ENCODE results near the gene RAPSN. TPM values are rescaled to one million over a fixed set of nuclear protein-coding genes. Genes with fewer than 3 reads are reported as not detected.
A peak's percentile ranks its signal among the peaks of the same experiment; 100 is the strongest.

RAPSN gene
- total RNA-seq, 2 donors from 2014 or later, result not detected

DNA sequence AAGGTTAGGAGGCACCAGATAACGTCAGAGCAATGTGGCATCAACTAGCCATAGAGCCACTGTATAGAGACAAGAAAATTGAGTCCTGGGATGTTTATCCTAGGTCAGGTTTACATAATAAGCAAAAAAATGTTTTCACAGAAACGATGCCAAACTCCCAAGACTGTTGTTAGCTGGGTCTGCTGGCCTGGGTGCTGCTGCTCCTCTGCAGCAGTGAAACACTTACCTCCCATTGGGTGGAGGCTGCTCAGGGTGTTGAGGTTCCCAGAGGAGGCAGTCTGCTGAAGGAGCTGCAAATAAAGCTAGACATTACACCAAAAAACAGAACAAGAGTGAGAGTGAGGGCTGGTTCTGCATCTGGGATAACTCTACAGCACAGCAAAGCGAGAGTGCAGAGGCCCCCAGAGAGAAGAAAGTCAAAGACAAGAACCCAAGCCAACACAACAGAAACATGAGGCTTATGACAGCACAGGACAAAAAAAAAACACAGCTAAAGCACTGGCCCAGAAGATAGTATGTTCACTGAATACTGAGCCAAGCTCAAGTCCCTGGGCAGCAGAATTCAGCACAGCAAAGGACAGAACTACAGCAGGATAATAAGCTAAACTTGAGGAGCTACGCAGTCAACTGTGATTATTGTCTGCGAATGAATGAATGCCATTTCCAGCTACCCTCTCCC is 29.9 kb upstream of the RAPSN start:
- ATAC-seq, result no peak

DNA sequence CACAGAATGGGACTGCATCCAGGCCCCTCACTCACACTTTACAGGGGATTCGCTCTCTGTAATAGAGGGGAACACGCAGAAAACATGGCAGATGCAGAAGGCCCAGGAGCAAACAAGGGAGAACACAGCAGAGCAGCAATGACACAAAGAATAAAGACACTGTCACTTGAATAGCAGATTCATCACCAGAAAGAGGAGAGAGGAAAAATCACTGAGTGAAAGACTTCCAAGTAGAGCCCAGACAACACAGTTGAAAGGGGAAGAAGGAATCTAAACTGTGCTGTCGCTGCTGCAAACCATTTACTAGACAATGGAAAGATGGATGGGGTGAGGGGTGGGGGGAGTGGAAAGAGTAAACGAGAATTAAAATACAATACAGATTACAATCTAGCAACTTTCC is 28.8 kb upstream of the RAPSN start:
- Histone ChIP-seq H3K36me3 (replicated peaks in 1 of 2; ENCODE audit: insufficient read depth in 1 of 2, low read depth in 2 of 2) (peaks cover 10 to 50% of the 10 kb centered on the region in 2 donors), H3K4me1 (no peaks in the 10 kb centered on the region), H3K27me3 (no peaks in the 10 kb centered on the region), H3K9me3 (no peaks in the 10 kb centered on the region), H3K27ac (no peak overlapping the region), H3K4me3 (no peak overlapping the region)
- no peak for ATAC-seq
- intact Hi-C loops (cut with DNase I), result no loop called here
- DNase-seq, result no peak
- WGBS, 2 donors, result 73 to 76% methylated on average over 4 of the region's 4 CpGs
- TF ChIP-seq, protein P1, sequence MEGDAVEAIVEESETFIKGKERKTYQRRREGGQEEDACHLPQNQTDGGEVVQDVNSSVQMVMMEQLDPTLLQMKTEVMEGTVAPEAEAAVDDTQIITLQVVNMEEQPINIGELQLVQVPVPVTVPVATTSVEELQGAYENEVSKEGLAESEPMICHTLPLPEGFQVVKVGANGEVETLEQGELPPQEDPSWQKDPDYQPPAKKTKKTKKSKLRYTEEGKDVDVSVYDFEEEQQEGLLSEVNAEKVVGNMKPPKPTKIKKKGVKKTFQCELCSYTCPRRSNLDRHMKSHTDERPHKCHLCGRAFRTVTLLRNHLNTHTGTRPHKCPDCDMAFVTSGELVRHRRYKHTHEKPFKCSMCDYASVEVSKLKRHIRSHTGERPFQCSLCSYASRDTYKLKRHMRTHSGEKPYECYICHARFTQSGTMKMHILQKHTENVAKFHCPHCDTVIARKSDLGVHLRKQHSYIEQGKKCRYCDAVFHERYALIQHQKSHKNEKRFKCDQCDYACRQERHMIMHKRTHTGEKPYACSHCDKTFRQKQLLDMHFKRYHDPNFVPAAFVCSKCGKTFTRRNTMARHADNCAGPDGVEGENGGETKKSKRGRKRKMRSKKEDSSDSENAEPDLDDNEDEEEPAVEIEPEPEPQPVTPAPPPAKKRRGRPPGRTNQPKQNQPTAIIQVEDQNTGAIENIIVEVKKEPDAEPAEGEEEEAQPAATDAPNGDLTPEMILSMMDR (IDR thresholded peaks at IDR 0.05), result no peak

More for the DNA sequence above, 29.9 kb upstream of the RAPSN start:
- Histone ChIP-seq H3K36me3 (replicated peaks in 1 of 2; ENCODE audit: insufficient read depth in 1 of 2, low read depth in 2 of 2) (peaks cover 21 to 49% of the 10 kb centered on the region in 2 donors), H3K27ac (no peak overlapping the region), H3K27me3 (no peaks in the 10 kb centered on the region), H3K9me3 (no peaks in the 10 kb centered on the region), H3K4me1 (no peaks in the 10 kb centered on the region), H3K4me3 (no peak overlapping the region)
- TF ChIP-seq, protein P1 (IDR thresholded peaks at IDR 0.05), result no peak
- no peak for TF ChIP-seq POLR2A (IDR thresholded peaks at IDR 0.05)
- 68 to 83% methylated on average over 5 of the region's 5 CpGs for WGBS, 2 donors
- DNase-seq, result no peak
- intact Hi-C loops (cut with DNase I), result no loop called here

DNA sequence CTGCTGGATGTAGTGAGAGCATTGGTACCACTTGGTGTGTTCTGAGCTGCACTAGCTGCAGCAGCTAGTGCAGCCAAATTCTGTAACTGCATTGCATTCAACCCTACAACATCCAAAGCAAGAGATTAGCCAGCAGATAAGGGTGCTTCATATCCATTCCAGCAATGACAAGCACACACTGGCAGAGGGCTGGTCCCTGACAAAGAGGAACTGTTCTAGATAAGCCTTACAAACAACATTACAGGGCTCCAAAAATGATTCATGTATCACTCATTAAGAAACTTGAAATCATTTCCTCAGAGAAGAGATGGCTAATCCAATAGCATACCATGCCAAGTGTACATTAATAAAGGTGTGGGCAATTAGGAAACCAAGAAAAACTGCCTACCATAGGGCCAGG is 28.4 kb upstream of the RAPSN start:
- Histone ChIP-seq H3K9me3 (no peaks in the 10 kb centered on the region), H3K36me3 (replicated peaks in 1 of 2; ENCODE audit: insufficient read depth in 1 of 2, low read depth in 2 of 2) (peaks cover 6 to 50% of the 10 kb centered on the region in 2 donors), H3K4me3 (no peak overlapping the region), H3K27me3 (no peaks in the 10 kb centered on the region), H3K27ac (no peak overlapping the region), H3K4me1 (no peaks in the 10 kb centered on the region)
- DNase-seq, result no peak
- no peak for TF ChIP-seq POLR2A (IDR thresholded peaks at IDR 0.05)
- TF ChIP-seq, protein P1 (IDR thresholded peaks at IDR 0.05), result no peak
- intact Hi-C loops (cut with DNase I), result no loop called here
- ATAC-seq, result no peak

DNA sequence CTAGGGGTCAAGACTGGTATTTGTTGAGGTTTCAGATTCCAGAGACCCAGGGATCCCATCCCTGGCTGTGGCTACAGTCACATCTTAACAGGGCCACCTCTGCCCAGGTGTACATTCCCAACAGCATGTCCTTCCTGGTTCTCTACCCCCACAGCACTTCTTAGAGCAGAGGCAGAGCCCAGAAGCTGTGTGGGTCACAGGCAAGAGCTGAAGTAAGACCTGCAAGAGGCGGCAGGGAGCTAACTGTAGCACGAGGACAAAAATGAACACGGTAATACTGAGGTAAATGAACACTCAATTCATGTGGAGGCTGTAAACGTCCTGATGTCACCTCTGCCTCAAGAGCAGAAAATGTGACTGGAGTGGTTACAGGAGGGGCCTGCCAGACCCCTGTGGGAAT is 21.7 kb upstream of the RAPSN start:
- H3K4me1 ChIP-seq, result peaks cover 20% of the 10 kb centered on the region

More for the DNA sequence above, 21.7 kb upstream of the RAPSN start:
- no peaks in the 10 kb centered on the region for H3K27me3 ChIP-seq
- TF ChIP-seq, protein P1 (IDR thresholded peaks at IDR 0.05), result no peak
- no peak for TF ChIP-seq POLR2A (IDR thresholded peaks at IDR 0.05)
- no peaks in the 10 kb centered on the region for H3K9me3 ChIP-seq
- DNase-seq (no peak), ATAC-seq (no peak)
- H3K4me3 ChIP-seq, result no peak overlapping the region
- intact Hi-C loops (cut with DNase I), result no loop called here
- WGBS, 2 donors, result 73 to 78% methylated on average over 4 of the region's 4 CpGs
- H3K36me3 ChIP-seq (replicated peaks in 1 of 2; ENCODE audit: insufficient read depth in 1 of 2, low read depth in 2 of 2), result peaks cover 17 to 35% of the 10 kb centered on the region in 2 donors
- H3K27ac ChIP-seq, result peak overlapping the region in 1 of 4 donors; percentile 28

Measured in body of pancreas (tissue), 4 donors.